AG09319 (cell line): ENCODE results near the gene DRD1.

Experiments used
- DNase-seq: peaks from one replicate; pipeline ENCODE4 v3.0.0-alpha.2; 2010; ENCODE audit warnings: low read depth; ENCODE audit errors: extremely low read depth
- CTCF ChIP-seq: IDR thresholded peaks from 2 replicates; pipeline ENCODE4 v1.5.1; 2011; ENCODE audit warnings: low read depth, mild to moderate bottlenecking, inconsistent platforms, low read length, moderate library complexity

Gene DRD1

GRCh38 chr5:175394601-175395000 lies 49.4 kb downstream of the DRD1 start:
- no peak for TF ChIP-seq CTCF
- DNase-seq: no peak

DNA sequence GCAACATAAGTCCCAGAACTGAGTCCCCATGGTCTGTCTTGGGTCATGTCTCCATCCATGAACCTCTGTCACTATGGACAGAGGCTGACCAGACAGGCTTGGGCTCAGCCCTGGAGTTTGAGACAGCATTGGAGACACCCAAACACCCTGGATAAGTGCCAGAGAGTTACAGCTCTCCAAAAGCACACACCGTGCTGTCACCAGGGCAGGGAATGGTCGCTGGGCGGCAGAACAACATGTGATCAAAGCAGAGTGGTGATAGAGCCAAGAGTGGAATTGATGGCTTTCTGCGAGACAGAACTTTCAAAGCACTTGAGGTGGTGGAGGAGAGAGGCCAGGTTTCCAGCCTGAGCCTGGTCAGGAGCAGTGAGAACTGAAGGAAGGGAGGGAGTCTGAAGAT lies 50.1 kb downstream of the DRD1 start:
- no peak for TF ChIP-seq CTCF
- no peak for DNase-seq

DNA sequence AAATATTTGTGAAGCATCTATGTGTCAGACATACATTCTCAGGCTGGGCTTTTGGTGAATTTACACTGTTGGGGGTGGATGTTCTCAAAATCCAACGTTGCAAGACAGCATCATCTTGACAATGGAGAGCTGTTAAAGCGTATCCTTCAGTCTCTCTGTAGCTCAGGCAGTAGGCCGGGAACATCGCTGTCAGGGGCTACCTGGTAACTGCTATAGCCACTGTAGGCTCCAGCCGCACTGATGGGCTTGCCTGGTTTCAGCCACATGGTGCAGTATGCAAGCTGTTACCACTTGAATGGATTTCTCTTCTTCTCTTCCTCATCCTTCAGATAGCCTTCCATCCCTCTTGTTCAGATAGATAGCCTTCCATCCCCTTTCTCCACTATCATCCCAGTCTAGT lies 51.7 kb downstream of the DRD1 start:
- DNase-seq: no peak
- TF ChIP-seq CTCF: no peak

DNA sequence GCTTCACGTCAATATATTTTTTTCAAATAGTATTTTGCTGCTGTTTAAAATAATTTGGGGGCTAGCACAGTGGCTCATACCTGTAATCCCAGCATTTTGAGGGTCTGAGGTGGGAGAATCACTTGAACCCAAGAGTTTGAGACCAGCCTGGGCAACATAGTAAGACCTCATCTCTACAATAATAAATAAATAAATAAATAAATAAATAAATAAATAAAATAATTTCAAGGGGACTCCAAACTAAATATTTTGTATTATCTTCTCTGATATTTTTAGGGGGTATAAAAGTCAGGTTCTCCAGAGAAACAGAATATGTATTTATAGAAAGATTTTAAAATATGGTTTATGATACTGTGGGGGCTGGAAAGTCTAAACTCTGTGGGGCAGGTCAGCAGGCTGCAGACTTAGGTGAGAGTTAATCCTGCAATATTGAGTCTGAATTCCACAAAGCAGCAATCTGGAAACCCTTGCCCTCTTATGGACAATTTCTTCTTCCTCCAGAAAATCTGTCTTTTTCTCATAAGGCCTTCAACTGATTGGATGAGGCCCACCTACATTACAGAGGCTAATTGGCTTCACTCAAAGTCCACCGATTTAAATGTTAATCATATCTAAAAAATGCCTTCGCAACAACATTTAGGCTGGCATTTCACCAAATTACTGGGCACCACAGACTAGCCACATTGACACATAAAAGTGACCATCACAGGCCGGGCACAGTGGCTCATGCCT lies 53.5 kb downstream of the DRD1 start:
- no peak for DNase-seq
- no peak for TF ChIP-seq CTCF
